Fibroblast of peridontal ligament (primary cell): ENCODE data around the gene POFUT2.

ENCODE experiments used
- DNase-seq: peaks from one replicate; pipeline ENCODE4 v3.0.0-alpha.2; 2010; ENCODE audit errors: extremely low read depth

The POFUT2 gene

GRCh38 chr21:45283035-45283610, 4.6 kb downstream of the POFUT2 start:
- DNase-seq = no peak

GRCh38 chr21:45282283-45283034, 5.2 kb downstream of the POFUT2 start:
- DNase-seq = no peak

DNA sequence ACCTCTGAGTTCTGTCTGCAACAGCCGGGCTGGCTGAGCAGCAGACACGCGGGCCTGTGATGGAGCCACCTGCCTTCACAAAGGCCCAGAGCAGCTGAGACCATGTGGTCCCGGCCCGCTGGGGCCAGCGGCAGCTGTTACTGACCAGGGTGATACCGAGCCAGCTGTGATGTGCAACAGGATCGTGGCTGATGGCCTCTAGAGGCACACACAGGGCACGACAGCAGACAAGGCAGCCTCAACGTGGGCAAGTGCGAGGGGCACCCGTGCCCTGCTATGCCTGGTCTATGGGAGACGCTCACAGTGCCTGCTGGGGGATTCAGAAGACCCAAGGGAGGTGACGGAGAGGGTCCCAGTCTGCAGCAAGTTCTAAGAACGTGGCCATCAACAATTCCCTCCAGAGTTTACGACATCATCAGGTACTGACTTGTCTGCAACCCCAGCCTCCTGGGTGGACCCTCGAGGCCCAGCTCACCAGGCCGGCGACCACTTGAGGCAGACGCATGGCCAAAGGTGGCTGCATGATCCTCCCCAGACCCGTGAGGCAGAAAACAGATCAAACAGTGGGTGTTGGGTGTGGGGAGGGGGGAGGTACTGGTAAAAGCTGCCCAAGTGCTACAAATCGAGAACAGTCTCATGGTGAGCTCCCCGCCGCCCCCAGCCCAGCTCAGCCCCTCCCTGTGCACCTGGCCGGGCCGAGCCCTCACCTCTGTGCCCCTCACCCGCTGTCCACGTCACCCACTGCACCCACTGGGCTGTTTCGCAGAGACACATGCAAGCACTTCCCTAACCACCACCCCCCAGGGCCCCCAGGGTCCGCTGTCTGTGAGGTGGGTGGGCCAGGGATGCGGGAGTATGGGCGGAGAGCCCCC, 6.0 kb downstream of the POFUT2 start:
- no peak for DNase-seq

GRCh38 chr21:45280969-45281368, 6.7 kb downstream of the POFUT2 start:
- DNase-seq = no peak

GRCh38 chr21:45280178-45280821, 7.4 kb downstream of the POFUT2 start:
- DNase-seq = no peak

- no peak for DNase-seq
Observed at GRCh38 chr21:45279446-45280177, 8.1 kb downstream of the POFUT2 start.

DNA sequence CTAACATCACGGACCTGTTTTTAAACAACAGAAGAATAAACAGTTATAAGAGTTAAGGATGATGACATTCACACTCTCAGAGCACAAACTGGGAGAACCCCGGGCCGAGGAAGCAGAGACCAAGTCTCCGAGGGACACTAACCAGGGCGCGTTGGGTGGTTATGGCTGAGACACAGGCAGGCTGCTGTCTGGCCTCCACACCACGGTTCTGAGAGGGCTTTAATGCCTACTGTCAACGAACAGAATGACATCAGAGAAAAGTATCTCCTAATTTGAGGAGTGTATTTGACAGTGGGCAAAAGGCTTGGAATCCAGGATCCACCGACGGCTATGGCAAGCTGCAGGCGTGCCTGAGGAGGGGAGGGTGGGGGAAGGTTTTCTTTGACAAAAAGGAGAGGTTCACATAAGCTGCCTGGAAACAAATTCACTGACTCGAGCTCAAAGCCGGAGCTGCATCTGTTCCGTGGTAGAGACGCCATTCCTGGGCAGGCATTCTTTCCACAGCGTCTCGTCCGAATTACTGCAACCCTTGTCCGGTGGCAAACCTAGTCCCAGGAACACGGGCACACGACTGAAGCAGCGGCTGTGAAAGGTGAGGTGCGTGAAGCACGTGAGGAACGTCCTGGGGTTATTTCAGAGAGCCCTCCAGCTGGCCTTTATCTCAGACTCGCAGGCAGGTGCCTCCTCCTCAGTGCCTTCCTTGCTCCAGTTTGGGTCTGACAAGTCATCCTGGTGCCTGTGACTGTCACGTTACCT, 9.4 kb downstream of the POFUT2 start:
- DNase-seq = no peak

- DNase-seq = no peak
Observed at GRCh38 chr21:45277101-45278045, 10.3 kb downstream of the POFUT2 start.

DNA sequence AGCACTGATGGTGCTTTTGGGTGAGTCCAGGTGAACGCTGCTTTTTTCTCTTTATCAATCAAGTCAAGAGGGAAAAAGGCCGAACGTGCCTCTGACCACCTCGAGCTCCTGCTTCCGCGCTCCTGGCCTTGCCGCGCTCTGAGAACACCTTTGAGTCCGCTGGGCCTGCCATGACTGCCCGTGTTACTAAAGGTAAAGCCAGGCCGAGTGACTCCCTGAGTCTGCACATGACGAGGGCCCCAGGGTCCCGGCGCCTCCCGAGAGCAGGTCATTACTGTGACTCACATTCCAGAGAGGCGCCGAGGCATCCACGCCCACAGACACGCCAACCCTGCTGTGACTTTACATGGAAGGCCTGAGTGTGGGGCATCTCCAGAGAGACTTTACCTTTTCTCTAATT, 11.1 kb downstream of the POFUT2 start:
- no peak for DNase-seq

- DNase-seq = peak; percentile 15
Observed at GRCh38 chr21:45270306-45270821, 17.3 kb downstream of the POFUT2 start.

- DNase-seq = no peak
Observed at GRCh38 chr21:45269861-45270260, 17.8 kb downstream of the POFUT2 start.

DNA sequence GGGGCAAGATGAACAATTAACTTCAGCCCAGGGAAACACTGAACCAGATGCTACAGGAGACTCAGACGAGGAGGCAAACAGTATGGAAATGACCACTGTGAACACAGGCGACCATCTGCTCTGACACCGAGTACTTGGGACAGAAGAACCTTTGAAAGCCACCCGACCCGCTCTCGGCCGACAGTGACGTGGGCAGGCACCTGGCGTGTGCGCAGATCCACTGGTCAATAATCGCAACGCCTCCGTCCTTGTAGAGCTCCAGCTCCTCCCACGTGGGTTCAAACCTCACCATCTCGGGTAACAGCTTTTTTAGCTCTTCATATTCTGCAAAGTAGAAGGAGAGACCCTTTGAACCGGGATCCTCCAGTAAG, 20.3 kb downstream of the POFUT2 start:
- DNase-seq = no peak

GRCh38 chr21:45266518-45267389, 20.9 kb downstream of the POFUT2 start:
- no peak for DNase-seq

DNA sequence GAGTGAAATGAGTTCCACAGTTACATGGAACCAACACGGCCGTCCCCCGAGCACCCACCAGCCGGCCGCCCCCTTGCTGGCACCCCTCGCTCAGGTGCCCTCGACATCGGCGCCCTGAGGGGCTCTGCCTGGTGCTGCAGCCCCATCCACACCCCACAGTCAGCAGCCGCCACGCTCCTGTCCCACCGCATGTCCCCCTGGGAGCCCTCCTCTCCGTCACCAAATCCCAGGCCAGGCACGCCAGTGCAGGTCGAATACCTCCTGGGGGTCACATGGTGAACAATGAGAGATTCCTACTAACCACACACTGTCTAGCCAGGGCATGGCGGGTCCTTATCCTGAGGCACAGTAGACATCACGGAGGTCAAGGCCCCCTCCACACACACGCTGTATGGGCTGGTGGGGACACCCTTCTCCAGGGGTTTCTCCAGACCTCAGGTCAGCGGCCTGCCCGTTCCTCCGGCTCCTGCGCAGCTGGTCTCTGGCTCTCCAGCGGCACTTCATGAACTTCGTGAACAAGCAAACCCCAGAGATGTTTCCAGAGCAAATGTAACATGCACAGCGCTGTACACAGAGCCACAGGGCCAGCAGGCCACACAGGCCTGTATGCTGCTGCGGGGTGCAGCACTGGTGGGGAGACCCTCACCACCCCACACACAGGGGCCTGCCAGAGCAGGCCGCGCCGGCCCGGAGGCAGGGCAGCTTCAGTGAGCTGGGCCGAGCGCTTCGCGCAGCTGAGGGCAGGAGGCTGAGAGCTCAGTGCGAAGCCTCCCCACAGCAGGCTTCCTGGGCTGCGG, 21.8 kb downstream of the POFUT2 start:
- no peak for DNase-seq

DNA sequence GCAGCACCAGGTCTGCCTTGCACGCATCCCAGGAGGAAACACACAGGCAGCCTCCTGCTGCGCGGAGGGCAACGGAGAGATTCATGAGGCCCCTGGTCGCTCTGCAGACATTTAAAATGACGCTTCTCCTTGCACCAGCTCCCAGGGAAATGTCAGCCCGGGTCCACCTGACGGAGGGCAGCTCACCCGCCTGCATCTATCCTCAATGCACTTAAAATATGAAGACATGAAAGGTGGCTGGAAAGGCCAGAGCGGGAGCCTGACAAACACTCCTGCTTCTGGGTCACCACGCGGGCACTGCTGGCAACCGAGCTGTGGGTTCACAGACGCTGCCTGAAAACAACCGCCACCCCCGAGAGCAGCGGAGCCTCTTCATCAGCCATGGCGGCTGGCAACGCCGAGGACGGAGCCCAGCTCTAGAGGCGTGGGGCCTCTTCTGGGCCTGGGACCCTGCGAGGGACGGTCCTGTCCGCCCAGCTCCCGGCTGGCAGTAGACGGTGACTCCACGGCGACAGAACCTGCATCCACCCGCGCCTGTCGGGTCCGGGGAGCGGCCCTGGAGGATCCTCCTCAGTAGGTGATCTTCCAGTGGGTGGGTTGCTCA, 22.7 kb downstream of the POFUT2 start:
- no peak for DNase-seq

- DNase-seq = no peak
Observed at GRCh38 chr21:45264146-45264911, 23.4 kb downstream of the POFUT2 start.
